Brain microvascular endothelial cell (primary cell): ENCODE results near the gene LARGE2.

Source experiments
- DNase-seq: peaks from one replicate; pipeline ENCODE4 v3.0.0-alpha.2; 2020
- H3K27ac ChIP-seq: fragments of 250-450 bp; sonication (Bioruptor Pico); 2 replicates; pipeline ENCODE4 v1.5.1; 2020; ENCODE audit warnings: mild to moderate bottlenecking, moderate library complexity
- H3K27me3 ChIP-seq: fragments of 250-450 bp; sonication (Bioruptor Pico); replicated peaks from 2 replicates; pipeline ENCODE4 v1.5.1; 2020; ENCODE audit warnings: mild to moderate bottlenecking
- H3K36me3 ChIP-seq: fragments of 250-450 bp; sonication (Bioruptor Pico); replicated peaks from 2 replicates; pipeline ENCODE4 v1.5.1; 2020; ENCODE audit warnings: mild to moderate bottlenecking
- H3K4me3 ChIP-seq: 2 replicates; pipeline ENCODE4 v1.5.1; 2011; ENCODE audit warnings: low read depth, mild to moderate bottlenecking, control low read depth, low read length, moderate library complexity
- in situ Hi-C: cut with HindIII; loops from 2 replicates; pipeline ENCODE4 v1.10.0; 2017; ENCODE audit warnings: low sequenced_read_pairs, low pct_ligation_motif_present
- TF ChIP-seq, protein P1 (sequence below): IDR thresholded peaks from 2 replicates; pipeline ENCODE4 v1.5.1; 2011; ENCODE audit warnings: low read depth, mild to moderate bottlenecking, moderate library complexity, low read length, control low read depth, inconsistent platforms; ENCODE audit errors: missing control alignments

The LARGE2 gene

DNA sequence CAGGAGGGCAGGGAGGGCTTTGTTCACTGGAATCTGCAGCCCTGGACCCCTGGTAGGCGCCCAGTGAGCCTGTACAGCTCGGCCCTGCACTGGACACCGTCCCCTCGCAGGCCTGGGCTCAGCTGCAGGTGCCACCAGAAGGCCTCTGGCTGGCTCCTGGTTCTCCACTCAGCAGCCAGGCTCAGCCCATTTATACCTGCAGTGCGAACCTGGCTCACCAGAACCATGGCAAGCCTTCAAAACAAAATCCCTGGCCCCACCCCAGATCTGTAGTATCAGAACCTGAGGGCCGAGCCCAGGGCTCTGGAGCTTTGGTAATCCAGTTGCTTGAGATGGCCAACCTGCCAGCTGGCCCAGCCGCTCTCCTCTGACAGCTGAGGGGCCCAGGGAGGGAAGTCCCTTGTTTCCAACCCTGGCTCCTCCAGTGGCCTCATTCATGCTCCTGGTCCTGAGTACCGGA lies 14.5 kb upstream of the LARGE2 start:
- peaks cover 19% of the 10 kb centered on the region for H3K36me3 ChIP-seq
- no peak overlapping the region for H3K27ac ChIP-seq
- no peak for DNase-seq
- TF ChIP-seq, protein P1, sequence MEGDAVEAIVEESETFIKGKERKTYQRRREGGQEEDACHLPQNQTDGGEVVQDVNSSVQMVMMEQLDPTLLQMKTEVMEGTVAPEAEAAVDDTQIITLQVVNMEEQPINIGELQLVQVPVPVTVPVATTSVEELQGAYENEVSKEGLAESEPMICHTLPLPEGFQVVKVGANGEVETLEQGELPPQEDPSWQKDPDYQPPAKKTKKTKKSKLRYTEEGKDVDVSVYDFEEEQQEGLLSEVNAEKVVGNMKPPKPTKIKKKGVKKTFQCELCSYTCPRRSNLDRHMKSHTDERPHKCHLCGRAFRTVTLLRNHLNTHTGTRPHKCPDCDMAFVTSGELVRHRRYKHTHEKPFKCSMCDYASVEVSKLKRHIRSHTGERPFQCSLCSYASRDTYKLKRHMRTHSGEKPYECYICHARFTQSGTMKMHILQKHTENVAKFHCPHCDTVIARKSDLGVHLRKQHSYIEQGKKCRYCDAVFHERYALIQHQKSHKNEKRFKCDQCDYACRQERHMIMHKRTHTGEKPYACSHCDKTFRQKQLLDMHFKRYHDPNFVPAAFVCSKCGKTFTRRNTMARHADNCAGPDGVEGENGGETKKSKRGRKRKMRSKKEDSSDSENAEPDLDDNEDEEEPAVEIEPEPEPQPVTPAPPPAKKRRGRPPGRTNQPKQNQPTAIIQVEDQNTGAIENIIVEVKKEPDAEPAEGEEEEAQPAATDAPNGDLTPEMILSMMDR = no peak
- in situ Hi-C loops = no loop called here
- no peaks in the 10 kb centered on the region for H3K27me3 ChIP-seq
- H3K4me3 ChIP-seq = no peak overlapping the region

DNA sequence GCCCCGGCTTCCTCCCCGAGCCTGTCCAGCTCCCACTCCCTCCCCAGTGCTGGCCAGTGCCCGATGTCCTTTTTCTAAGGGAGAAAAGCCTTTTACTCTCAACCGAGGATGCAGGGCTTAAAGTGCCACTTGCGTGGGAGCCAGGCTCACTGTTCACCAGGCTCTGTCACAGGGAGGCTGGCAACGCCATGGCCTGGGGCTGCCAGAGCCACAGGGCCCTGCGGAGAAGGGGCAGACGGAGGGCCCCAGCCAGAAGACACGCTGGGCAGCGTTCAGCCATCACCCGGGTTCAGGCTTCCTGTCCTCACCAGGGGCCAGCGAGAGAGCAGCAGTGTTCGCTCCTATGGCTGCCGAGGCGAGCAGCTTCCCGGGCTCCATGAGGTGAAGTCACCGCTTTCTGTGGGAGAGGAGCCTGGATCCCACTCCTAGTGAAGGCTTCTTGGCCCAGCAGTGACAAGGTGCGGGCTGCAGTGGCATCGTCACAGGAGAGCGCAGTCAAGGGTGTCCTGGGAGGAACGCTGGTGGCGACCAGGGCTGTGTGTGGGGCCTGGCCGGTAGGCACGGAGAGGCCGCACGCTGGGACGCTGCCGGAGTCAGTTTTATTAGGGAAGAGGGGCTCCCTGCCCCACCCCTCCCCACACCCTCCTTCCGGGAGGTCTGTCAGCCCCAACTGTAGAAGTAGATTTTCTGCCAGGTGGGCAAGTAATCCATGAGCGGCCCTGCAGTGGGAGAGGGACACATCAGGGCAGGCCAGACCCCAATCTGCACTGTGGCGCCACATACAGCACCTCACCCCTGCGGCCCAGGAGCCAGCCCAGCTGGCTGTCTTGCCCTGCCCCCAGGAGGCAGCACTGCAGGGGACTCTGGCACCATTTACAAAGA lies 12.6 kb upstream of the LARGE2 start:
- TF ChIP-seq, protein P1 = no peak
- DNase-seq = no peak
- Histone ChIP-seq H3K4me3 (no peak overlapping the region), H3K27me3 (no peaks in the 10 kb centered on the region), H3K36me3 (peaks cover 33% of the 10 kb centered on the region), H3K27ac (no peak overlapping the region)
- in situ Hi-C loops = no loop called here

DNA sequence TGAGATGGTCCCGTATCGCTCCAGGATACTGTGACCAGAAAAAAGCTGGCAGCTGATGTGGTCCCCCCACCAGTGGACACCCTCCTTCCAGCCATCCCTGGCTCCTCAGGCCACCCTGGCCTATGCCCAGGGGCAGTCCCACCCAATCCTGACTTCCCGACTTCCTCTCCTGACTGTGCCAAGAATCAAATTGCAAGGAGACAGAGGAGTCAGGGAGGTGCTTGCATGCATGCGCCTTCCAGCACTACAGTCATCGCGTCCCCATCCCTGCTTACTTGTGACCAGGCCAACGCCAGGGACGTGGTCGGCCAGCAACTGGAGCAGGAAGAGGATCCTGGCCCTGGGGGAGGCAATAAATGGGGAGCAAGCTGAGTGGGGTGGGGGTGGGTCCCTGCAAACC lies 11.8 kb upstream of the LARGE2 start:
- Histone ChIP-seq H3K27me3 (no peaks in the 10 kb centered on the region), H3K27ac (no peak overlapping the region), H3K36me3 (peaks cover 39% of the 10 kb centered on the region), H3K4me3 (no peak overlapping the region)
- in situ Hi-C loops = no loop called here
- no peak for DNase-seq
- TF ChIP-seq, protein P1 = no peak

DNA sequence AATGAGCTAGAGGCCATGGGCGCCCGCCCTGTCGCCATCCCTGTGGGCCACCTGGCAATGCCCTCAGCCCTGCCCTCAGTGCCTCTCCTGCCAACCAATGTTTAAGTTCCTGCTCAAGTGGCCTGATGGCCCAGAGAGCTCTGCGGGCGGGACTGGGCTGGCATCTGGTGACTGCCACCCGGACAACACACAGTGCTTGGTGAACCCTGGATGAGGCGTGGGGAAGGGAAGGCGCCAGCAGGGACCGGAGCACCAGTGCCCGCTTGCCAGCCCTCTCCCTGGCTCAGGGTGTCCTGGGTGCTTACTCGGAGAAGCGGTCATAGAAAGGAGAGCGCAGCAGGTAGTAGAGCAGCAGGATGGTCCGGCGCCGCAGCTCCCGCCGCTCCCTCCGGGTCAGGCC lies 8.9 kb upstream of the LARGE2 start:
- no peak for DNase-seq
- Histone ChIP-seq H3K36me3 (peaks cover 39% of the 10 kb centered on the region), H3K4me3 (no peak overlapping the region), H3K27ac (no peak overlapping the region), H3K27me3 (no peaks in the 10 kb centered on the region)
- TF ChIP-seq, protein P1 = no peak
- in situ Hi-C loops = no loop called here

DNA sequence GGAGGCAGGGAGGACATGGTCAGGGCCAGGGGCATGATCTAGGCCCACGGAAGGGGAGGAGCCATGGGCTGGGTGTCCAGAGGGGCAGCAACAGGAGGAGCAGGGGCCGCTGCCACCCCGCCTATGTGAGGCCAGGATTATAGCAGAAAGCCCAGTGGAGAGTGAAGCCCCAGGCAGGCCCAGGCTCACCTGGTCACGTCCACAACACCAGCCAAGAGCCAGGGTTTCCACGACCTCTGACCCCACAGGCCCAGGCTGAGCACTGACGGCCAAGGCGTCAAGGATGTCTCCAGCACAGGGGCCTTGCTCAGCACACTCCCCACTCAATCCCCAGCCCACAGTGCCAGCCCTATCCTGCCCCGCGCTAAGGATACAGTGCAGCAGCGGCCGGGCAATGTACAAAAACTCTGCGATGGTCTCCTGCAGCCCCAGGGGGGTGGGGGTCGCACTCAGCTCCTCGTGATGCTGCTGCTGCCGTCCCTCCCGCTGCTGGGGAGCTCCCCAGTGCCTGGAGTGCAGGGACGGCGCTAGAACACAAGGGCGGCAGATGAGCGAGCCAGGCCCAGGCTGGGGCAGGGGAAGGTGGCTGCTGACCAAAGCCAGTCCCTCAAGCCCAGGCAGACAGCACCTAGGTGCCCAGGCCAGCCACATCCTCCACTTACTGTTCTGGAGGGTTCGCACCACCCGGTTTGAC lies 8.4 kb upstream of the LARGE2 start:
- in situ Hi-C loops = no loop called here
- peaks cover 39% of the 10 kb centered on the region for H3K36me3 ChIP-seq
- DNase-seq = no peak

More for the DNA sequence above, 8.4 kb upstream of the LARGE2 start:
- H3K4me3 ChIP-seq = no peak overlapping the region
- H3K27ac ChIP-seq = no peak overlapping the region
- no peaks in the 10 kb centered on the region for H3K27me3 ChIP-seq
- TF ChIP-seq, protein P1 = no peak
